H4 (cell line): ENCODE measurements around the gene RPS14. TPM values are rescaled to one million over a fixed set of nuclear protein-coding genes. Genes with fewer than 3 reads are reported as not detected.
"Not testable (repeated sequence)": the region's sequence is repeated elsewhere in the genome, so short reads cannot be mapped to it uniquely, and the experiment has no call there.

ENCODE experiments used
- DNase-seq: peaks from one replicate; pipeline ENCODE4 v3.0.0-alpha.2; 2015; ENCODE audit warnings: low spot score
- total RNA-seq: library from RNA; depleted of rRNA; stranded (reverse); fragments of >200 nt; shearing (Covaris generic); gene quantifications from 2 replicates; pipeline ENCODE4 v1.2.3, GENCODE V29; 2014

Gene RPS14
- total RNA-seq, 1 experiment from 2014 or later: 2,476 TPM

- DNase-seq: no peak
Measured at GRCh38 chr5:150446088-150446487, 3.5 kb downstream of the RPS14 start.

- no peak for DNase-seq
Measured at GRCh38 chr5:150444770-150445169, 4.8 kb downstream of the RPS14 start.

- no peak for DNase-seq
Measured at GRCh38 chr5:150443242-150444075, 6.1 kb downstream of the RPS14 start.

GRCh38 chr5:150442699-150443080, 6.8 kb downstream of the RPS14 start:
- DNase-seq: no peak

- DNase-seq: no peak
Measured at GRCh38 chr5:150441813-150442698, 7.5 kb downstream of the RPS14 start.

GRCh38 chr5:150440948-150441812, 8.4 kb downstream of the RPS14 start:
- DNase-seq: no peak

- DNase-seq: peak; percentile 39
Measured at GRCh38 chr5:150438873-150439546, 10.5 kb downstream of the RPS14 start.

GRCh38 chr5:150436141-150436680, 13.3 kb downstream of the RPS14 start:
- peak; percentile 78 for DNase-seq

- peak; percentile 33 for DNase-seq
Measured at GRCh38 chr5:150434464-150434863, 15.1 kb downstream of the RPS14 start.

- DNase-seq: no peak
Measured at GRCh38 chr5:150431574-150431973, 18.0 kb downstream of the RPS14 start.

- no peak for DNase-seq
Measured at GRCh38 chr5:150431048-150431447, 18.5 kb downstream of the RPS14 start.

- no peak for DNase-seq
Measured at GRCh38 chr5:150429410-150429873, 20.1 kb downstream of the RPS14 start.

- no peak for DNase-seq
Measured at GRCh38 chr5:150428978-150429377, 20.6 kb downstream of the RPS14 start.

- DNase-seq: no peak
Measured at GRCh38 chr5:150428106-150428876, 21.2 kb downstream of the RPS14 start.

- DNase-seq: not testable (repeated sequence)
Measured at GRCh38 chr5:150426165-150426564, 23.4 kb downstream of the RPS14 start.

- DNase-seq: no peak
Measured at GRCh38 chr5:150422758-150423157, 26.8 kb downstream of the RPS14 start.

GRCh38 chr5:150422075-150422474, 27.5 kb downstream of the RPS14 start:
- DNase-seq: no peak

GRCh38 chr5:150419630-150420270, 29.8 kb downstream of the RPS14 start:
- no peak for DNase-seq
